Muscle layer of duodenum (tissue), 2 donors: ENCODE data around the gene ELOVL2.

ENCODE experiments used
- H3K27ac ChIP-seq: one replicate; pipeline ENCODE4 v1.7.0; 2013; ENCODE audit warnings: mild to moderate bottlenecking, low read length
- H3K27me3 ChIP-seq: one replicate; pipeline ENCODE4 v1.7.0; 2013; ENCODE audit warnings: low read depth, mild to moderate bottlenecking, control low read depth, low read length
- H3K36me3 ChIP-seq, 2 donors: one replicate each; pipeline ENCODE4 v1.7.0; 2013; ENCODE audit warnings: low read length in 2 of 2, control low read depth in 1 of 2, mild to moderate bottlenecking in 1 of 2; ENCODE audit not compliant: insufficient read depth in 2 of 2, control insufficient read depth in 1 of 2
- H3K4me1 ChIP-seq, 2 donors: one replicate each; pipeline ENCODE4 v1.7.0; 2013; ENCODE audit warnings: low read length in 2 of 2, mild to moderate bottlenecking in 2 of 2, control low read depth in 1 of 2, moderate library complexity in 1 of 2; ENCODE audit not compliant: insufficient read depth in 2 of 2, control insufficient read depth in 1 of 2
- H3K4me3 ChIP-seq, 2 donors: one replicate each; pipeline ENCODE4 v1.7.0; 2013; ENCODE audit warnings: low read length in 2 of 2, low read depth in 1 of 2, mild to moderate bottlenecking in 1 of 2
- H3K9me3 ChIP-seq, 2 donors: one replicate each; pipeline ENCODE4 v1.7.0; 2013; ENCODE audit warnings: low read length in 2 of 2, control low read depth in 1 of 2, mild to moderate bottlenecking in 1 of 2; ENCODE audit not compliant: control insufficient read depth in 1 of 2
- donor health status: healthy.

ELOVL2 gene

GRCh38 chr6:11036351-11036740 lies 7.8 kb downstream of the ELOVL2 start:
- Histone ChIP-seq H3K4me3 (no peak overlapping the region), H3K27ac (no peak overlapping the region), H3K4me1 (no peaks in the 10 kb centered on the region), H3K9me3 (no peaks in the 10 kb centered on the region), H3K36me3 (no peaks in the 10 kb centered on the region), H3K27me3 (no peaks in the 10 kb centered on the region)

DNA sequence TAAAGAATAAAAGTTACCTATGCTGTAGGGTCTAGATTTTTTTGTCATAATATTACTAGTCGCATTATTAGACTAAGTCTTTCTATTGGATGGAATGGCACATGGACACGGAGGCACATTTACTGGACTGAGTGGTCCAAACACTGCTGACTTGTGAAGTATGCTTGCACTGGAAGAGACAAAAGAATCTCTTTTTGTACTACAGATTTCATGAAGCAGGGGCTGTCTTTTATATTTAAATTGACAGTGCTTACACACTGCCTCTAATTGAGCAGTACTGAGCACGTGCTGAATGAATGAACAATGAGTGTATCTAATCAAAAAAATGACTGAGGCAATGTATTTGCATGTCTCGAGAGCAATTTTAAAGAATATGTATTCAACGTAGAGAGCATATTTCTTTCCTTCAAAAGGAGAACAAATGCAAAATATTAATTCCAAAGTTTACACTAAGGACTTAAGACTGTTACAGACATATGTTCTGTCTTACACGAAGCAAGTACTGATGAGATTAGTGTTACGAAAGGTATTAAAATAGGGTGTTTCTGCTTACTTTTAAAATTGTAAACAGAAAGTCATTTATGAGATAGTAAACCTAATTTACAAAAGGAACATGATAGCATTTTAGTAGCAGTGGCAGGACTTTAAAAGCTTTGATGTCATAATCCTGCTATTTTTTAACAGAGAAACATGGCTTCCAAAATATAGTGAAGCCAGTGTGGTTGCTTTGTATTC lies 8.3 kb downstream of the ELOVL2 start:
- Histone ChIP-seq H3K27me3 (no peaks in the 10 kb centered on the region), H3K36me3 (no peaks in the 10 kb centered on the region), H3K27ac (no peak overlapping the region), H3K9me3 (no peaks in the 10 kb centered on the region), H3K4me3 (no peak overlapping the region), H3K4me1 (no peaks in the 10 kb centered on the region)

GRCh38 chr6:11033825-11034224 lies 10.3 kb downstream of the ELOVL2 start:
- Histone ChIP-seq H3K36me3 (no peaks in the 10 kb centered on the region), H3K4me3 (no peak overlapping the region), H3K27me3 (no peaks in the 10 kb centered on the region), H3K9me3 (no peaks in the 10 kb centered on the region), H3K27ac (no peak overlapping the region), H3K4me1 (no peaks in the 10 kb centered on the region)

DNA sequence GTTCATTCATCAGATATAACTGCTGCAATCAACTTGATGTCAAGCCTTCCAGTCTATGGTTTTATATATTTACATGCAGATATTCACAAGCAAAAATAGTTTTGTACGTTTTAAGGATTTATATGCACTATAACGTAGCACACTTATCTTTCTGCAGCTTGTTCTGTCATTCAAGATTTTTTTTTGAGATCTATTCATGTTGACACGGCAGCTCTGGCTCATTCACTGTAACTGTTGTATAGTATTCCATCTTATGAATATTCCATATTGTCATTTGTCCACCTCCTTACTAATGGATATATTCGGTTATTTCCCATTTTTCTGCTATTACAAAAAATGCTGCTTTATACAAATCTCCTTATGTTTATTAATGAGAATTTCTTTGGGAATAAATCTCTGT lies 13.2 kb downstream of the ELOVL2 start:
- H3K9me3 ChIP-seq, result no peaks in the 10 kb centered on the region
- no peaks in the 10 kb centered on the region for H3K36me3 ChIP-seq
- H3K27me3 ChIP-seq, result peaks cover 4% of the 10 kb centered on the region
- H3K4me1 ChIP-seq, result no peaks in the 10 kb centered on the region
- H3K27ac ChIP-seq, result no peak overlapping the region
- H3K4me3 ChIP-seq, result no peak overlapping the region

GRCh38 chr6:11028959-11029358 lies 15.1 kb downstream of the ELOVL2 start:
- Histone ChIP-seq H3K36me3 (no peaks in the 10 kb centered on the region), H3K27me3 (peaks cover 4% of the 10 kb centered on the region), H3K27ac (no peak overlapping the region), H3K9me3 (no peaks in the 10 kb centered on the region), H3K4me3 (no peak overlapping the region), H3K4me1 (no peaks in the 10 kb centered on the region)

DNA sequence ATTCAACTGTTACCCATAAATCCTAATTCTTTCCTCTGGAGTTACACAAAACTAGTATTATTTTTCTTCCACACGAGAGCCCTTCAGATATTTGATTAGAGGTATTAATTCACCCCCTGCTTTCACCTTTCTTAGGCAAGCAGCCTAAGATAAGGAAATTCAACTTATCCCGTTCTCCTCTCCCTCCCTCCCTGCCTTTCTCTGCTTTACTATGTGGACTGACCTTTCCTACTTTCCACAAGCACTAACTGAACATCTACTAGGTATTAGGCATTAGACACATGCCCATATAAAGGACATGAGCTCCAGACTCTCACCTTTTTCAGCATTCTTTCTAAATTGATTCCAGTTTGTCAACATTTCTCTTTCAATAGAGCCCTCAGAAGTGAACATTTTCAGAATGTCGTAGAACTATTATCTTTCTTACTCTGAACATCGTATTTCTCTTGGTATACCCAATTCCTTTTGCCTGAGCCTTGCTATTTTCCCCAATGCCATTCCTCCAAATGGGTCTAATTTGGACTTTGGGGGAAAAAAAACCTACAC lies 16.5 kb downstream of the ELOVL2 start:
- Histone ChIP-seq H3K4me1 (no peaks in the 10 kb centered on the region), H3K27ac (no peak overlapping the region), H3K36me3 (no peaks in the 10 kb centered on the region), H3K27me3 (peaks cover 4% of the 10 kb centered on the region), H3K9me3 (no peaks in the 10 kb centered on the region), H3K4me3 (no peak overlapping the region)

DNA sequence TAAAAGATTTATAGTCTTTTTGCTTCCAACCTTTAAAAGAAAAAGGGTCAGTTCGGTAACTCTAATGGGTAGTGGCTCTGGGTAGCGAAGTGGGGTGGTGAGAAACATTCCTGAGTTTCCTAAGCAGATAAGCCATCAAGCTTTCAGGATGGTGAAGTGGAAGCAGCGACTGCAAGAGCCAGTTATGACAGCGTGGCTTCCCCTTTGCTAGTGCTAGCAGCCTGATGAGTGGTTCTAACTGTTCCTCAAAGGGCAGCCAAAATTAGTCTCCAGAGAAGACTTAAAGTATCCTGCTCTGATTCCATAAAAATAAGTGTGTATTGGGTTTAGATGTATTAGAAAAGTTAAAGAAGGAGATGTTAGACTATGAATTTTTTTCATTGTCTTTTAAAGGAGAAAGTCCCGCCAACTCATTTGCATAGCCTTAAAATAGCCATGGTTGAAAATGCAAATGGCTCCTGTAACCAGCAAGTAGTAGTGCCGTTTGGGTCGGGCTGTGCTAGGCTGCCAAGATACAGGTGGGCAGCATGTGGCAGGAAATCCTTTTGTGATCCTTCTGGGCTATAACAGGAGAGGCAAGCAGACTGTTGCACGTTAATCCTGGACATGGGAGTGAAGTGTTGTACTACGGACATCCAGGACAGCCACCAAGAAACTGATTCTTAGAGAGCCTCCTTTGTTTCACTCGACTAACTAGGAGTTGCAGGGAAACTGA lies 18.0 kb downstream of the ELOVL2 start:
- H3K4me1 ChIP-seq, result no peaks in the 10 kb centered on the region
- H3K36me3 ChIP-seq, result no peaks in the 10 kb centered on the region
- H3K9me3 ChIP-seq, result no peaks in the 10 kb centered on the region
- H3K27me3 ChIP-seq, result peaks cover 4% of the 10 kb centered on the region
- no peak overlapping the region for H3K27ac ChIP-seq
- H3K4me3 ChIP-seq, result no peak overlapping the region

- Histone ChIP-seq H3K36me3 (no peaks in the 10 kb centered on the region), H3K9me3 (no peaks in the 10 kb centered on the region), H3K27me3 (peaks cover 4% of the 10 kb centered on the region), H3K4me3 (no peak overlapping the region), H3K4me1 (no peaks in the 10 kb centered on the region), H3K27ac (no peak overlapping the region)
These were observed 19.0 kb downstream of the ELOVL2 start for GRCh38 chr6:11025130-11025529.

GRCh38 chr6:11023032-11023431 lies 21.1 kb downstream of the ELOVL2 start:
- H3K4me1 ChIP-seq, result no peaks in the 10 kb centered on the region
- H3K9me3 ChIP-seq, result no peaks in the 10 kb centered on the region
- no peak overlapping the region for H3K27ac ChIP-seq
- peaks cover 4% of the 10 kb centered on the region for H3K27me3 ChIP-seq
- no peak overlapping the region for H3K4me3 ChIP-seq
- H3K36me3 ChIP-seq, result no peaks in the 10 kb centered on the region

GRCh38 chr6:11021714-11022113 lies 22.4 kb downstream of the ELOVL2 start:
- H3K36me3 ChIP-seq, result no peaks in the 10 kb centered on the region
- peaks cover 4% of the 10 kb centered on the region for H3K27me3 ChIP-seq
- H3K27ac ChIP-seq, result no peak overlapping the region
- H3K4me3 ChIP-seq, result no peak overlapping the region
- no peaks in the 10 kb centered on the region for H3K4me1 ChIP-seq
- H3K9me3 ChIP-seq, result no peaks in the 10 kb centered on the region

DNA sequence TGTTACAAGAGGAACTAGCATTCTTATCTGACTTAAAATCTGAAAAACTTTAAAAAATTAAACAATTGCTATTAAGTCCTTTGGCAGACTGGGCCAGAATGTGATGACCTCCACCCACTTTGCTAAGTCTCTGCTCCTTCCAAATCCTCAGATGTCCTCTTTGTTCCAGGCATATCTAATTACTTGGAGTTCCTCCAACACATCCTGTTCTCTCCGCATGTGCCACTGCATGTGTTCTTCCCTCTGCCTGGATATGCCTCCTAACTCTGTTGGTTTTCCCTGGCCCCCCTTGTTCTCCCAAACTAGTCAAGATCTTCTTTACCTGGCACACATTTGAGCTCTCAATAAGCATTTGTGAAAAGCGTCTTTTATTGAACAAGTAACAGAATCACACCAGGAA lies 23.1 kb downstream of the ELOVL2 start:
- no peaks in the 10 kb centered on the region for H3K4me1 ChIP-seq
- no peaks in the 10 kb centered on the region for H3K9me3 ChIP-seq
- no peaks in the 10 kb centered on the region for H3K36me3 ChIP-seq
- no peak overlapping the region for H3K27ac ChIP-seq
- no peaks in the 10 kb centered on the region for H3K27me3 ChIP-seq
- no peak overlapping the region for H3K4me3 ChIP-seq
